OCI-LY1 (cell line): ENCODE measurements around the gene U2SURP.

Experiments used
- H2AFZ ChIP-seq: fragments of 200-600 bp; sonication (generic), shearing (Covaris generic); 2 replicates; pipeline ENCODE4 v1.6.0; 2014; ENCODE audit warnings: antibody characterized with exemption, mild to moderate bottlenecking, low read length
- H3F3A ChIP-seq: fragments of 200-600 bp; sonication (generic), shearing (Covaris generic); 2 replicates; pipeline ENCODE4 v1.6.0; 2014; ENCODE audit warnings: mild to moderate bottlenecking, antibody characterized with exemption, low read length, moderate library complexity; ENCODE audit not compliant: insufficient read depth
- H3K27ac ChIP-seq: fragments of 200-600 bp; sonication (generic); 2 replicates; pipeline ENCODE4 v1.5.1; 2014; ENCODE audit warnings: low read length, mixed run types, mild to moderate bottlenecking, low read depth; ENCODE audit not compliant: poor library complexity, severe bottlenecking
- H3K27me3 ChIP-seq: fragments of 200-600 bp; sonication (generic); 2 replicates; pipeline ENCODE4 v1.6.0; 2014; ENCODE audit warnings: antibody characterized with exemption, mild to moderate bottlenecking, low read length, moderate library complexity; ENCODE audit not compliant: insufficient read depth
- H3K36me3 ChIP-seq: fragments of 200-600 bp; sonication (generic); 2 replicates; pipeline ENCODE4 v1.6.1; 2014; ENCODE audit warnings: mild to moderate bottlenecking, antibody characterized with exemption, low read length, moderate library complexity, mixed read lengths; ENCODE audit not compliant: insufficient read depth
- H3K4me1 ChIP-seq: fragments of 200-600 bp; sonication (generic); 2 replicates; pipeline ENCODE4 v1.5.1; 2014; ENCODE audit warnings: mild to moderate bottlenecking, low read length, moderate library complexity; ENCODE audit not compliant: insufficient read depth, severe bottlenecking
- H3K4me2 ChIP-seq: fragments of 200-600 bp; sonication (generic), shearing (Covaris generic); 2 replicates; pipeline ENCODE4 v1.6.1; 2014; ENCODE audit warnings: low read length
- H3K4me3 ChIP-seq: fragments of 200-600 bp; sonication (generic); 2 replicates; pipeline ENCODE4 v1.5.1; 2014; ENCODE audit warnings: low read length, low read depth, mild to moderate bottlenecking, mixed read lengths; ENCODE audit not compliant: poor library complexity, severe bottlenecking
- H3K79me2 ChIP-seq: fragments of 200-600 bp; shearing (Covaris generic); 2 replicates; pipeline ENCODE4 v1.6.1; 2016; ENCODE audit warnings: mixed run types, low read length, mixed read lengths; ENCODE audit not compliant: insufficient read depth
- H3K9ac ChIP-seq: fragments of 200-600 bp; sonication (generic), shearing (Covaris generic); 2 replicates; pipeline ENCODE4 v1.6.1; 2014; ENCODE audit warnings: mild to moderate bottlenecking, low read length, mixed read lengths
- H3K9me2 ChIP-seq: fragments of 200-600 bp; sonication (generic), shearing (Covaris generic); 2 replicates; pipeline ENCODE4 v1.6.1; 2014; ENCODE audit warnings: low read depth, mild to moderate bottlenecking, low read length, mixed read lengths
- H3K9me3 ChIP-seq: fragments of 200-600 bp; shearing (Covaris generic); 2 replicates; pipeline ENCODE4 v1.6.1; 2014; ENCODE audit warnings: low read length, mixed read lengths
- H4K20me1 ChIP-seq: fragments of 200-600 bp; sonication (generic), shearing (Covaris generic); 2 replicates; pipeline ENCODE4 v1.6.0; 2016; ENCODE audit warnings: mild to moderate bottlenecking, low read length; ENCODE audit not compliant: insufficient read depth
- CTCF ChIP-seq: fragments of 200-600 bp; sonication (generic), shearing (Covaris generic); IDR thresholded peaks from 2 replicates; pipeline ENCODE4 v1.5.1; 2017; ENCODE audit warnings: mild to moderate bottlenecking, antibody characterized with exemption, low read length, moderate library complexity, mixed read lengths
- EZH2 ChIP-seq: fragments of 200-600 bp; sonication (generic), shearing (Covaris generic); IDR thresholded peaks from 2 replicates; pipeline ENCODE4 v1.8.0; 2017; ENCODE audit warnings: borderline replicate concordance, mixed run types, mild to moderate bottlenecking, antibody characterized with exemption, low read length, moderate library complexity, mixed read lengths

U2SURP gene

DNA sequence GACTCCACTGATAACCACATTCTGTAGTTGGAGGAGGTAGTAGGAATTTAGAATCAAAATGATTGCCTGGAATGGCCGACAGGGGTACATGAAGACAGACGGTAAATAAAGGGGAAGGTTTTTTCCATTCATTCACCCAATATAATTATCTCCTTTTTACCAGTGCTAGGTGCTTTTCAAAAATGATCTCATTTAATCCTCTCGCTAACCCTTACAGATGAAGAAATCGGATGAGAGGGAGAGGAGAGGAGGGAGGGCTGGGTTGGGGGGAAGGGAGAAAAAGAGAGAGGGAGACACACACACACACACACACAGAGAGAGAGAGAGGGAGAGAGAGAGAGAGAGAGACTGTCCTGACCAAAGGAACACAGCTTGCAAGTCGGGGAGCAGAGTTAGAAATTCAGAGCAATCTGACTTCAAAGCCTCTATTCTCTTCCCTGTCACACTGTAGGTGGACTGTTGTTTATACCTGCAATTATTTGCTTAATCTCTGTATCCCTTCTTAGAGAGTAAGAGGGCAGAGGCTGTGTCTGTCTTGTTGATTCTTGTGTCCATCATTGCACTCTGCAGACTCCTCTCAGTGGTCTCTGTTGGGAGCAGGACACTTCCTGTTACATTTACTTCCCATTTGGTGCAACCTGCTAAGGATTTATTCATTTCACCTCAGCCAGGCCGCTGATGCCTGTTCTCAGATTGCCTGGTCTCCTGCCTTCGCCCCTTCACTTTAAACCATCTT lies 19.2 kb upstream of the U2SURP start:
- H3K27me3 ChIP-seq, result no peaks in the 10 kb centered on the region
- H3K36me3 ChIP-seq, result no peaks in the 10 kb centered on the region
- H4K20me1 ChIP-seq, result no peaks in the 10 kb centered on the region
- no peaks in the 10 kb centered on the region for H3K9me3 ChIP-seq
- no peaks in the 10 kb centered on the region for H3F3A ChIP-seq
- no peak overlapping the region for H2AFZ ChIP-seq
- no peak overlapping the region for H3K4me2 ChIP-seq
- no peak overlapping the region for H3K4me3 ChIP-seq
- TF ChIP-seq CTCF, result no peak
- TF ChIP-seq EZH2, result no peak
- no peaks in the 10 kb centered on the region for H3K79me2 ChIP-seq
- no peak overlapping the region for H3K27ac ChIP-seq
- H3K9ac ChIP-seq, result no peak overlapping the region
- no peaks in the 10 kb centered on the region for H3K4me1 ChIP-seq
- no peaks in the 10 kb centered on the region for H3K9me2 ChIP-seq

GRCh38 chr3:142983318-142983717 lies 18.1 kb upstream of the U2SURP start:
- H3K4me1 ChIP-seq, result no peaks in the 10 kb centered on the region
- no peaks in the 10 kb centered on the region for H3K9me3 ChIP-seq
- H3K4me2 ChIP-seq, result no peak overlapping the region
- no peak overlapping the region for H3K9ac ChIP-seq
- no peaks in the 10 kb centered on the region for H3K27me3 ChIP-seq
- H3K9me2 ChIP-seq, result no peaks in the 10 kb centered on the region
- no peak overlapping the region for H3K4me3 ChIP-seq
- H3K79me2 ChIP-seq, result no peaks in the 10 kb centered on the region
- H3K36me3 ChIP-seq, result no peaks in the 10 kb centered on the region
- no peaks in the 10 kb centered on the region for H3F3A ChIP-seq
- no peak overlapping the region for H3K27ac ChIP-seq
- TF ChIP-seq EZH2 (no peak), CTCF (no peak)
- H4K20me1 ChIP-seq, result no peaks in the 10 kb centered on the region
- H2AFZ ChIP-seq, result no peak overlapping the region

GRCh38 chr3:142984255-142984654 lies 17.1 kb upstream of the U2SURP start:
- Histone ChIP-seq H3K4me2 (no peak overlapping the region), H4K20me1 (no peaks in the 10 kb centered on the region), H3K4me3 (no peak overlapping the region), H3K36me3 (no peaks in the 10 kb centered on the region), H3K9me3 (no peaks in the 10 kb centered on the region), H3K27me3 (no peaks in the 10 kb centered on the region), H2AFZ (no peak overlapping the region), H3K27ac (no peak overlapping the region), H3K79me2 (no peaks in the 10 kb centered on the region), H3K9me2 (no peaks in the 10 kb centered on the region), H3K4me1 (no peaks in the 10 kb centered on the region), H3F3A (no peaks in the 10 kb centered on the region), H3K9ac (no peak overlapping the region)
- TF ChIP-seq CTCF (no peak), EZH2 (no peak)
